ENCODE results near the gene CCDC85C.
A peak's percentile ranks its signal among the peaks of the same experiment; 100 is the strongest.

CCDC85C gene

GRCh38 chr14:99466758-99467157, 137.2 kb downstream of the CCDC85C start:
- Histone ChIP-seq H3K36me3 (ENCODE audit: insufficient read depth, low read length) (peaks cover 30% of the 10 kb centered on the region), H3K27ac (no peak overlapping the region), H3K4me3 (no peak overlapping the region), H3K9me3 (ENCODE audit: low read depth, low read length) (no peaks in the 10 kb centered on the region), H3K9ac (ENCODE audit: insufficient read length) (no peak overlapping the region)
- DNase-seq (ENCODE audit: low read depth, low spot score) = no peak
- TF ChIP-seq EZH2 (IDR thresholded peaks at IDR 0.05) (no peak), POLR2AphosphoS5 (IDR thresholded peaks at IDR 0.05; ENCODE audit: borderline replicate concordance, low read depth, low read length) (no peak), FOXP2 (optimal IDR thresholded peaks at IDR 0.05; ENCODE audit: control extremely low read depth, extremely low read length, insufficient read depth) (no peak)

- no peak for DNase-seq (ENCODE audit: low read depth, low spot score)
- Histone ChIP-seq H3K27ac (no peak overlapping the region), H3K4me3 (no peak overlapping the region), H3K36me3 (ENCODE audit: insufficient read depth, low read length) (peaks cover 44% of the 10 kb centered on the region), H3K9ac (ENCODE audit: insufficient read length) (no peak overlapping the region), H3K9me3 (ENCODE audit: low read depth, low read length) (no peaks in the 10 kb centered on the region)
- TF ChIP-seq EZH2 (IDR thresholded peaks at IDR 0.05) = no peak
- no peak for TF ChIP-seq FOXP2 (optimal IDR thresholded peaks at IDR 0.05; ENCODE audit: control extremely low read depth, extremely low read length, insufficient read depth)
- TF ChIP-seq POLR2AphosphoS5 (IDR thresholded peaks at IDR 0.05; ENCODE audit: borderline replicate concordance, low read depth, low read length) = no peak
Observed at GRCh38 chr14:99465288-99465687, 138.7 kb downstream of the CCDC85C start.

- H3K27ac ChIP-seq = no peak overlapping the region
- H3K4me3 ChIP-seq = no peak overlapping the region
- peaks cover 51% of the 10 kb centered on the region for H3K36me3 ChIP-seq (ENCODE audit: insufficient read depth, low read length)
- H3K9me3 ChIP-seq (ENCODE audit: low read depth, low read length) = no peaks in the 10 kb centered on the region
- TF ChIP-seq EZH2 (IDR thresholded peaks at IDR 0.05) (no peak), FOXP2 (optimal IDR thresholded peaks at IDR 0.05; ENCODE audit: control extremely low read depth, extremely low read length, insufficient read depth) (no peak), POLR2AphosphoS5 (IDR thresholded peaks at IDR 0.05; ENCODE audit: borderline replicate concordance, low read depth, low read length) (no peak)
- DNase-seq (ENCODE audit: low read depth, low spot score) = no peak
- no peak overlapping the region for H3K9ac ChIP-seq (ENCODE audit: insufficient read length)
Observed at GRCh38 chr14:99463974-99464373, 140.0 kb downstream of the CCDC85C start.

- H3K36me3 ChIP-seq (ENCODE audit: insufficient read depth, low read length) = peaks cover 60% of the 10 kb centered on the region
- no peak overlapping the region for H3K4me3 ChIP-seq
- H3K9ac ChIP-seq (ENCODE audit: insufficient read length) = no peak overlapping the region
- no peak for DNase-seq (ENCODE audit: low read depth, low spot score)
- no peaks in the 10 kb centered on the region for H3K9me3 ChIP-seq (ENCODE audit: low read depth, low read length)
- H3K27ac ChIP-seq = 0 out of 2 replicates have a peak overlapping the region, but pooled peaks have one; percentile 21
- TF ChIP-seq POLR2AphosphoS5 (IDR thresholded peaks at IDR 0.05; ENCODE audit: borderline replicate concordance, low read depth, low read length) = no peak
- no peak for TF ChIP-seq FOXP2 (optimal IDR thresholded peaks at IDR 0.05; ENCODE audit: control extremely low read depth, extremely low read length, insufficient read depth)
- TF ChIP-seq EZH2 (IDR thresholded peaks at IDR 0.05) = no peak
Observed at GRCh38 chr14:99462210-99462609, 141.8 kb downstream of the CCDC85C start.

- Histone ChIP-seq H3K27ac (0 out of 2 replicates have a peak overlapping the region, but pooled peaks have one; percentile 21), H3K9me3 (ENCODE audit: low read depth, low read length) (no peaks in the 10 kb centered on the region), H3K36me3 (ENCODE audit: insufficient read depth, low read length) (peaks cover 66% of the 10 kb centered on the region), H3K9ac (ENCODE audit: insufficient read length) (no peak overlapping the region), H3K4me3 (no peak overlapping the region)
- TF ChIP-seq FOXP2 (optimal IDR thresholded peaks at IDR 0.05; ENCODE audit: control extremely low read depth, extremely low read length, insufficient read depth) = no peak
- DNase-seq (ENCODE audit: low read depth, low spot score) = no peak
Observed at GRCh38 chr14:99461411-99462085, 142.5 kb downstream of the CCDC85C start.

GRCh38 chr14:99460793-99461192, 143.2 kb downstream of the CCDC85C start:
- H3K4me3 ChIP-seq = no peak overlapping the region
- H3K9me3 ChIP-seq (ENCODE audit: low read depth, low read length) = no peaks in the 10 kb centered on the region
- no peak for DNase-seq (ENCODE audit: low read depth, low spot score)
- no peak overlapping the region for H3K9ac ChIP-seq (ENCODE audit: insufficient read length)
- H3K36me3 ChIP-seq (ENCODE audit: insufficient read depth, low read length) = peaks cover 69% of the 10 kb centered on the region
- TF ChIP-seq EZH2 (IDR thresholded peaks at IDR 0.05) = no peak
- TF ChIP-seq POLR2AphosphoS5 (IDR thresholded peaks at IDR 0.05; ENCODE audit: borderline replicate concordance, low read depth, low read length) = no peak
- no peak for TF ChIP-seq FOXP2 (optimal IDR thresholded peaks at IDR 0.05; ENCODE audit: control extremely low read depth, extremely low read length, insufficient read depth)
- no peak overlapping the region for H3K27ac ChIP-seq

- no peak for TF ChIP-seq POLR2AphosphoS5 (IDR thresholded peaks at IDR 0.05; ENCODE audit: borderline replicate concordance, low read depth, low read length)
- no peak for TF ChIP-seq EZH2 (IDR thresholded peaks at IDR 0.05)
- TF ChIP-seq FOXP2 (optimal IDR thresholded peaks at IDR 0.05; ENCODE audit: control extremely low read depth, extremely low read length, insufficient read depth) = no peak
- Histone ChIP-seq H3K27ac (no peak overlapping the region), H3K4me3 (no peak overlapping the region), H3K36me3 (ENCODE audit: insufficient read depth, low read length) (peaks cover 62% of the 10 kb centered on the region), H3K9ac (ENCODE audit: insufficient read length) (no peak overlapping the region), H3K9me3 (ENCODE audit: low read depth, low read length) (no peaks in the 10 kb centered on the region)
- DNase-seq (ENCODE audit: low read depth, low spot score) = no peak
Observed at GRCh38 chr14:99459481-99460100, 144.4 kb downstream of the CCDC85C start.

GRCh38 chr14:99454246-99454645, 149.8 kb downstream of the CCDC85C start:
- H3K36me3 ChIP-seq (ENCODE audit: insufficient read depth, low read length) = peaks cover 49% of the 10 kb centered on the region
- H3K27ac ChIP-seq = no peak overlapping the region
- DNase-seq (ENCODE audit: low read depth, low spot score) = no peak
- no peak overlapping the region for H3K9ac ChIP-seq (ENCODE audit: insufficient read length)
- H3K9me3 ChIP-seq (ENCODE audit: low read depth, low read length) = no peaks in the 10 kb centered on the region
- TF ChIP-seq FOXP2 (optimal IDR thresholded peaks at IDR 0.05; ENCODE audit: control extremely low read depth, extremely low read length, insufficient read depth) (no peak), EZH2 (IDR thresholded peaks at IDR 0.05) (no peak), POLR2AphosphoS5 (IDR thresholded peaks at IDR 0.05; ENCODE audit: borderline replicate concordance, low read depth, low read length) (no peak)
- H3K4me3 ChIP-seq = no peak overlapping the region

All from SK-N-MC (cell line).